Cardiac muscle cell (in vitro differentiated cells and primary cell): ENCODE measurements around the gene TMX1. TPM values are rescaled to one million over a fixed set of nuclear protein-coding genes. Genes with fewer than 3 reads are reported as not detected.
A peak's percentile ranks its signal among the peaks of the same experiment; 100 is the strongest.

Experiments
- DNase-seq, 2 donors: peaks; one replicate each; pipeline versions ENCODE4 v3.0.0 to v3.0.0-alpha.2; 2010 to 2017; ENCODE audit warnings: low read depth in 1 of 2, low spot score in 1 of 2
- H3K27ac ChIP-seq: fragments of 200-600 bp; sonication (generic); 2 replicates; pipeline ENCODE4 v1.5.1; 2016
- H3K27me3 ChIP-seq: fragments of 200-600 bp; sonication (generic); 2 replicates; pipeline ENCODE4 v1.6.0; 2016; ENCODE audit warnings: control low read depth
- H3K36me3 ChIP-seq: fragments of 200-600 bp; sonication (generic); 2 replicates; pipeline ENCODE4 v1.5.1; 2016; ENCODE audit warnings: control low read depth
- H3K4me1 ChIP-seq: fragments of 200-600 bp; sonication (generic); 2 replicates; pipeline ENCODE4 v1.8.1; 2017; ENCODE audit warnings: low read depth, mild to moderate bottlenecking, mixed run types
- H3K4me3 ChIP-seq: fragments of 200-600 bp; sonication (generic); 2 replicates; pipeline ENCODE4 v1.5.1; 2016; ENCODE audit warnings: mild to moderate bottlenecking
- H3K9me3 ChIP-seq: fragments of 200-600 bp; sonication (generic); 2 replicates; pipeline ENCODE4 v1.5.1; 2017; ENCODE audit warnings: low read depth, mild to moderate bottlenecking, control low read depth
- polyA plus RNA-seq: library from polyadenylated mRNA; unstranded; fragments of >200 nt; fragmentation: Nextera tagmentation; extraction: Ambion mirVana; gene quantifications from 2 replicates; pipeline ENCODE4 v1.2.1, GENCODE V29; 2016
- total RNA-seq: library from RNA; depleted of rRNA; stranded (reverse); fragments of >200 nt; gene quantifications from 2 replicates; pipeline ENCODE4 v1.2.3, GENCODE V29; 2016
- TF ChIP-seq, protein P1 (sequence below): IDR thresholded peaks from 2 replicates; pipeline ENCODE4 v1.5.1; 2012; ENCODE audit warnings: low read depth, mild to moderate bottlenecking, low read length

Gene TMX1
- total and polyA plus RNA-seq, 2 experiments from 2014 or later = 11.9 to 25.3 TPM

DNA sequence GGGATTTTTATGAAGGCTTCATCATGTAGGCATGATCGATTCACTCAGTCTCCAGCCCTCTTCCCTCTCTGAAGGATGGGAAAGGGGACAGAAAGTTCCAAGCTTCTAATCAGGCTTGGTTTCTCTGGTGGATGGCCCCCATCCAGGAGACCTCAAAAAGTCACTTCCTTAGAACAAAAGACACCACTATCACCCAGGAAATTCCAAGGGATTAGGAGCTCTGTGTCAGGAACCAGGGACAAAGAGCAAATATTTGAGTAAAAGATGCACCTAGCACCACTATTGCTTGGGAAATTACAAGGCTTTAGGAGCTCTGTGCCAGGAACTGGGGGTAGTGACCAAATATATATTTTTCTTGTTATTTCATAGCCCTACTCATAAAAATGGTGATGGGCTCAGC is 33.6 kb upstream of the TMX1 start:
- DNase-seq = no peak
- Histone ChIP-seq H3K4me3 (no peak overlapping the region), H3K27ac (no peak overlapping the region)

DNA sequence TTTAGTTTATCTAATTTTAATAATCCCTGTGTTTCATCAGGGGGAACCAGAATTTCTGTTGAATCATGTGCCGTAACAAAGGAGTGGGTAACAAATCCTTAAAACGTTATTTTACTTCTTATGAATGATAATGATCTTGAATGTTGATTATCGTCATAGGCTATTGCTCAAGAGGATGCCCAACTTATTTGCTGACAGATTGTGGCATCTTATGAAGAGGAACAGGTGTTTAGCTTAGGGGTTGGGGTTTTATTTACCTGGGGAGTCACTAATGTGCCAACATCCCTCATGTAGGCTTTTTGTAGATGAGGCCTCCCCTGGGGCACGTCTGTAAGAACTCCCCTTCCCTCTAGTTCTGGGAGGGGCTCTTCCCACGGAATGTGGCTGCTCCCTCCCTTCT is 32.4 kb upstream of the TMX1 start:
- no peak for DNase-seq
- H3K4me1 ChIP-seq = no peaks in the 10 kb centered on the region
- no peak overlapping the region for H3K4me3 ChIP-seq
- no peaks in the 10 kb centered on the region for H3K27me3 ChIP-seq
- TF ChIP-seq, protein P1, sequence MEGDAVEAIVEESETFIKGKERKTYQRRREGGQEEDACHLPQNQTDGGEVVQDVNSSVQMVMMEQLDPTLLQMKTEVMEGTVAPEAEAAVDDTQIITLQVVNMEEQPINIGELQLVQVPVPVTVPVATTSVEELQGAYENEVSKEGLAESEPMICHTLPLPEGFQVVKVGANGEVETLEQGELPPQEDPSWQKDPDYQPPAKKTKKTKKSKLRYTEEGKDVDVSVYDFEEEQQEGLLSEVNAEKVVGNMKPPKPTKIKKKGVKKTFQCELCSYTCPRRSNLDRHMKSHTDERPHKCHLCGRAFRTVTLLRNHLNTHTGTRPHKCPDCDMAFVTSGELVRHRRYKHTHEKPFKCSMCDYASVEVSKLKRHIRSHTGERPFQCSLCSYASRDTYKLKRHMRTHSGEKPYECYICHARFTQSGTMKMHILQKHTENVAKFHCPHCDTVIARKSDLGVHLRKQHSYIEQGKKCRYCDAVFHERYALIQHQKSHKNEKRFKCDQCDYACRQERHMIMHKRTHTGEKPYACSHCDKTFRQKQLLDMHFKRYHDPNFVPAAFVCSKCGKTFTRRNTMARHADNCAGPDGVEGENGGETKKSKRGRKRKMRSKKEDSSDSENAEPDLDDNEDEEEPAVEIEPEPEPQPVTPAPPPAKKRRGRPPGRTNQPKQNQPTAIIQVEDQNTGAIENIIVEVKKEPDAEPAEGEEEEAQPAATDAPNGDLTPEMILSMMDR = no peak
- H3K36me3 ChIP-seq = no peaks in the 10 kb centered on the region
- no peak overlapping the region for H3K27ac ChIP-seq
- no peaks in the 10 kb centered on the region for H3K9me3 ChIP-seq

More for the DNA sequence above, 33.6 kb upstream of the TMX1 start:
- TF ChIP-seq, protein P1 = no peak
- Histone ChIP-seq H3K36me3 (no peaks in the 10 kb centered on the region), H3K27me3 (no peaks in the 10 kb centered on the region), H3K9me3 (no peaks in the 10 kb centered on the region), H3K4me1 (peaks cover 5% of the 10 kb centered on the region)

DNA sequence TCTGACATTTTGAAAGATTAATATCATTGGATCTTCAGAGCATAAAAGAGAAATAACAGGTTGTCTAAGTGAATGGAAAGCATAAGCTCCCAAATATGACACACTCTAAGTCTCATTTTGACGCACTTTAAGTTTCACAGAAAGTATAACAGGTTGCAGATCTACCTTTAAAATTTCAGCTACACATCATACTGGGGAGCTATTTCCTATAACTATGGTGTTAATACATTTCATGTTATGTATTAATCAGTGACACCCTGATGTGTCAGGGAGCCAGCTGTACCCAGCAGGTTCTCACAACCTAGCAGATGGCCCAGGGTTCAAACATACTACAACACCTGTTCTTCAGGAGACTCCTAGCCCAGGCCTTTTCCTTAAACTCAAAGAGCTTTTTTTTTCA is 31.1 kb upstream of the TMX1 start:
- no peaks in the 10 kb centered on the region for H3K4me1 ChIP-seq
- H3K36me3 ChIP-seq = no peaks in the 10 kb centered on the region
- DNase-seq = no peak
- H3K9me3 ChIP-seq = no peaks in the 10 kb centered on the region
- no peak overlapping the region for H3K4me3 ChIP-seq
- H3K27me3 ChIP-seq = no peaks in the 10 kb centered on the region
- TF ChIP-seq, protein P1 = no peak
- H3K27ac ChIP-seq = no peak overlapping the region

DNA sequence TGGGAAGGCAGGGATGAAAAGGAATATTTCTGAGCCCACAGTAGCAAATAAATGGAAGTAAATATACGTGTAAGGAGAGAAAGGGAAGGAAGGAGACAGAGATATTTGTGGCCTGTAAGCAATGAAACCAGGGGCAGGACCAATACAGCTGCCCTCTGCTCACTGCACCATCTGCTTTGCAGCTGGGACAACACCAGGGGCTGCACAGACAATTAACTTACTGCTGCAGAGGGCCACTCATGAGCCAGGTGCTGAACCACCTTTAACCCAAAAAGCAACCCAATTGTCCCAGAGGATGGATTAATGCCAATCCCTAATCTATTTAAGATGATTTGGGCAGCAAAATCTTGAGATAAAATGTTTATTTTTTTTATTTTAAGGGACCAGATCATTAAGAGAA is 30.6 kb upstream of the TMX1 start:
- Histone ChIP-seq H3K36me3 (no peaks in the 10 kb centered on the region), H3K27ac (no peak overlapping the region), H3K9me3 (no peaks in the 10 kb centered on the region), H3K4me3 (no peak overlapping the region), H3K4me1 (no peaks in the 10 kb centered on the region), H3K27me3 (no peaks in the 10 kb centered on the region)
- TF ChIP-seq, protein P1 = no peak
- no peak for DNase-seq

DNA sequence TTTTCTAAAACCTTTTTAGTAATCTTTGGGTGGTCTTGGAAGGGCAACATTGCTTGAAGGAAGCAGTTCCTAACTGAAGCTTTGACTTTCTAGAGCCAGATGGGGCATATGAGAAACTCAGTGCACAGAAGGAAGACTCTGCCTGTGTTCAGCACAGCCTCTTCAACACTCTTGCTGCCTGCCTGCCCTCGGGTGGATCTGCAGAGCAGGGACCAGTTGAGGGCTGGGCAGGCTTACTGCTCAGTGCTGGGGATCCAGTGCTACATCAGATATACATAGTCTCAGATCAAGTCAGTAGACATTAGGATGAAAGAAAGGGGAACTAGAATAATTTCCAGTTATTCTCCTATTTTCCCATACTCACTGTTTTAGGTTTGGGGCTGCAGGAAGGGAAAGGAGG is 29.5 kb upstream of the TMX1 start:
- Histone ChIP-seq H3K4me3 (no peak overlapping the region), H3K4me1 (no peaks in the 10 kb centered on the region), H3K27me3 (no peaks in the 10 kb centered on the region), H3K9me3 (no peaks in the 10 kb centered on the region), H3K36me3 (no peaks in the 10 kb centered on the region), H3K27ac (no peak overlapping the region)
- no peak for DNase-seq
- TF ChIP-seq, protein P1 = no peak

DNA sequence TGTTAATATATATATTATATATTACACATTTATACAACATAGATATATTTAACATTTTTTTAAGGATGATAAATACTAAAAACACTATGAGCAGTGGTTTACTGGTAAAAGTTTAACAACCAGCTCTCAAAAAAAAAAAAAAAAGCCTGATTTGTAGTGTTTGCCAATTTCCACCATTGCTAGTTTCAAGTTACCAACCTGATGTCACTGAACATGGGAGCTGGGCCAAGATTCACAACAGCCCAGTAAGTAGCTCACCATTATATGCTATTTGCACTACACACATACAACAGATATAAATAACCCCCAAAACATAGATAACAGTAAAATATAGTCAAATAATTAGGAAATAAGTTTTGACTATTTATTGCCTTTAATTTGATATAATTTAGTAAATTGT is 28.9 kb upstream of the TMX1 start:
- H3K27ac ChIP-seq = no peak overlapping the region
- H3K36me3 ChIP-seq = no peaks in the 10 kb centered on the region
- TF ChIP-seq, protein P1 = no peak
- no peaks in the 10 kb centered on the region for H3K27me3 ChIP-seq
- DNase-seq = peak in 1 of 2 donors; percentile 61
- no peaks in the 10 kb centered on the region for H3K4me1 ChIP-seq
- no peak overlapping the region for H3K4me3 ChIP-seq
- no peaks in the 10 kb centered on the region for H3K9me3 ChIP-seq
